HG03039 (cell line): ENCODE results near the gene YIPF7.

Experiments
- ATAC-seq: cut with Tn5 transposase; IDR thresholded peaks from one replicate; pipeline ENCODE4 v1.9.1; 2021; ENCODE audit warnings: mild to moderate bottlenecking, moderate library complexity; ENCODE audit not compliant: unreplicated experiment

Gene YIPF7

GRCh38 chr4:44651425-44651824 lies at the start of gene YIPF7:
TSS of gene YIPF7 (minus strand) at chr4:44651625. CDS start at chr4:44650100, 1,525 bp downstream.
- no peak for ATAC-seq

GRCh38 chr4:44701037-44701436 lies 49.6 kb upstream of the YIPF7 start:
- no peak for ATAC-seq

GRCh38 chr4:44700427-44700826 lies 49.0 kb upstream of the YIPF7 start:
- ATAC-seq: no peak

GRCh38 chr4:44684648-44685047 lies 33.2 kb upstream of the YIPF7 start:
- no peak for ATAC-seq

GRCh38 chr4:44679060-44679459 lies 27.6 kb upstream of the YIPF7 start:
- no peak for ATAC-seq

GRCh38 chr4:44678094-44679041 lies 26.9 kb upstream of the YIPF7 start, which contains the start of gene GUF1:
TSS of gene GUF1 (plus strand) at chr4:44678420. CDS start at chr4:44678623, 203 bp downstream.
- peak; percentile 97 for ATAC-seq

GRCh38 chr4:44675366-44675765 lies 23.9 kb upstream of the YIPF7 start:
- ATAC-seq: no peak

- ATAC-seq: no peak
Measured at GRCh38 chr4:44674471-44674870, 23.0 kb upstream of the YIPF7 start.

- ATAC-seq: no peak
Measured at GRCh38 chr4:44671636-44672035, 20.2 kb upstream of the YIPF7 start.

GRCh38 chr4:44670506-44671199 lies 19.2 kb upstream of the YIPF7 start:
- ATAC-seq: no peak

GRCh38 chr4:44668526-44668925 lies 17.1 kb upstream of the YIPF7 start:
- ATAC-seq: no peak

GRCh38 chr4:44663539-44664263 lies 12.3 kb upstream of the YIPF7 start:
- no peak for ATAC-seq

- ATAC-seq: no peak
Measured at GRCh38 chr4:44662623-44663005, 11.2 kb upstream of the YIPF7 start.

GRCh38 chr4:44661940-44662622 lies 10.7 kb upstream of the YIPF7 start:
- no peak for ATAC-seq

GRCh38 chr4:44660396-44660795 lies 9.0 kb upstream of the YIPF7 start:
- no peak for ATAC-seq

GRCh38 chr4:44652002-44652401 lies 577 bp upstream of the YIPF7 start:
- ATAC-seq: no peak

- no peak for ATAC-seq
Measured at GRCh38 chr4:44646151-44646550, 5.3 kb downstream of the YIPF7 start.

GRCh38 chr4:44638091-44638490 lies 13.3 kb downstream of the YIPF7 start:
- ATAC-seq: no peak

- ATAC-seq: no peak
Measured at GRCh38 chr4:44632733-44633132, 18.7 kb downstream of the YIPF7 start.

- no peak for ATAC-seq
Measured at GRCh38 chr4:44632089-44632488, 19.3 kb downstream of the YIPF7 start.
